GM19455 (cell line): Measurements from ENCODE around the gene PKDREJ.
"Not testable (repeated sequence)": the region's sequence is repeated elsewhere in the genome, so short reads cannot be mapped to it uniquely, and the experiment has no call there.

ENCODE experiments used
- ATAC-seq: cut with Tn5 transposase; IDR thresholded peaks from one replicate; pipeline ENCODE4 v1.9.1; 2021; ENCODE audit not compliant: unreplicated experiment

Gene PKDREJ

DNA sequence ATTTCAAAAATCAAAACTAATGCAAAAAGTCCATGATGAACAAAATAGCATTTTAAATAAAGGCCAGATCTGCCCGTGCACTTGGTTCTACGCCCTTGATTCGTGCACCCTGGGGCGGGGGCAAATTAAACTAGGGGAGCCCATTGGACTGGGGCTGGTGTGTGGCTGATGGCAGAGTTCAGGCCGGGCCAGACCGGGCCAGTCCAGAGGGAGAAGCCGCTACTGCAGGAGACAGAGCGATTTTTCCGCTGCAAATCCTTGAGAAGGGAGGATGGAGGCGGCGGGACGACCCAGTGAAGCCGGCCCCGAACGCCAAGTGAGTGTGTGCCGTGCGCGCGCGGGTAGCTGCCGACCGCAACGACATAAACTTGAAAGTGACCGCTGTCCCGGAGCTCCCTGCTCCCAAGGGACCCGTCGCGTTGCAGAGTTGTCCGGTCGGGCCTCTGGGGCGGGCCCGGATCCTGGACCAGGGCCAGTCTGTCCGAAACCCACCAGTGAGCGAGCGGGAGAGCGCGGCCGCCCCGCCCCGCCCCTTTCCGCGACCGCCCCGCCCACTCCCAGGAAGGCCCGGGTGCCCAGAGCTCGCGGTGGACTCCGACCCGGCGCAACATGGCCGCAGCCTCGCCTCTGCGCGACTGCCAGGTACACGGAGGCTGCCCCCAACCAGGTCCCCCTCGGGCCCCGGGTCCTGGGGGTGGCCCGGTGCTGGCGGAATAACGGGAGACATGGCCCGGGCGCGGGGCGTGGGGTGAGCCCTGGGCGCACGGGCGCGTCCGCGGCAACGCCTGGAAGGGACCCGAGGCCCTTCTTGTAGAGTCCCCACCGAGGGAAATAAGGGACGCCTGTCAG, 4.5 kb upstream of the PKDREJ start, which contains the start of gene TTC38:
Gene TTC38, plus strand, starts transcription at position 578 of the 849 bp plus-strand sequence. Its CDS starts 32 bp downstream, at position 610.
- ATAC-seq = peak; percentile 86

DNA sequence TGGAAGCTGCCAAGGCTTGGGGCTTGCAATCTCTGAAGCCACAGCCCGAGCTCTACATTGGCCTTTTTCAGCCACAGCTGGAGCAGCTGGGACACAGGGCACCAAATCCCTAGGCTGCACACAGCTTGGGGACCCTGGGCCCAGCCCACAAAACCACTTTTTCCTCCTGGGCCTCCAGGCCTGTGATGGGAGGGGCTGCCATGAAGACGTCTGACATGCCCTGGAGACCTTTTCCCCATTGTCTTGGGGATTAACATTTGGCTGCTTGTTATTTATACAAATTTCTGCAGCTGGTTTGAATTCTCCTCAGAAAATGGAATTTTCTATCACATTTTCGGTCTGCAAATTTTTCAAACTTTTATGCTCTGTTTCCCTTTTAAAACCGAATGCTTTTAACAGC, 2.5 kb upstream of the PKDREJ start:
- ATAC-seq = not testable (repeated sequence)

GRCh38 chr22:46264520-46264919, 1.4 kb upstream of the PKDREJ start:
- ATAC-seq = not testable (repeated sequence)

GRCh38 chr22:46262449-46263215, 511 bp downstream of the PKDREJ start:
- ATAC-seq = no peak

DNA sequence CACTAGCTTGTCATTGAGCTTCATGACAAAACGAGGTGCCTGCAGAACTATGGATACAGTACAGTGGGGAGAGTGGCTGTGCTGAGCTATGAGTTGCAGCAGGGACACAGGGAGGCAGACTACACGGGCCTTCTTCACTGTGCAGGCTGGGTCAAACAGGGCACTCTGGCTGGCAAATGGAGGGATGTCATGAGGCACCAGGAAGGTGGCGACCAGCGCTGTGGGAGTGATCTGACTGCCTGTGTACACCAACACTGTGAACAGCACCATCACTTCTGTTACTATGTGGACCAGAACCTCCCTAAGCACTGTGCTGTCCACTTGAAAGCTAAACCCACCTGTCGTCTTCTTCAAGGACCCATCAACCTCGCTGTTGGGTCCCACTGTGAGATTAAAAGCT, 3.1 kb downstream of the PKDREJ start:
- no peak for ATAC-seq

- no peak for ATAC-seq
Measured at GRCh38 chr22:46259374-46259773, 3.8 kb downstream of the PKDREJ start.

- no peak for ATAC-seq
Measured at GRCh38 chr22:46256358-46256958, 6.7 kb downstream of the PKDREJ start.

DNA sequence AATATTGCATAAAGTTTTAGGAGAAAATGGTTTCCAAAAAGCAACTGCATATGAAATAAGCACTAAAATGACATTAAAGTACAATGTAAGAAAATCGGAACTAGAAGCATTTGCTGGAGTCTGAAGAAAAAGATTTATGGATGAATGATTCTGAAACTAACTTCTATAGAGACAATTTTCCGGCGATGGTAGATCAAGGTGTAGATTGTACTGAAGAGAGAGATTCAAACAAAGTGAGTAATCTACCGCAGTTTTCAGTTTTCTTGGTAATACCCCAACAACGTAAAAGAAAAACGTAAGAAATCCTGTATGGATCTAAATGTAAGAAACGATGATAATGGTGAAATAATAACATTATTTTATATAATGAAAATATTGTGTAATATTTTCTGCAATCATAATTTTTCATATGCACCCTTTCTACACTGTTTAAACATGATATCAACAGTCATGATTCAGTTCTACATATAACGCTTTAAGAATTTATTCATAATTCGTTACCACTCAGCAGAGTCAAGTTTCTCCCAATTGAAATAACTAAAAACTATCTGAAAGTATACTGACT, 11.2 kb downstream of the PKDREJ start:
- ATAC-seq = no peak

GRCh38 chr22:46251266-46251665, 11.9 kb downstream of the PKDREJ start:
- no peak for ATAC-seq

- no peak for ATAC-seq
Measured at GRCh38 chr22:46250783-46251125, 12.4 kb downstream of the PKDREJ start.

GRCh38 chr22:46250035-46250782, 12.9 kb downstream of the PKDREJ start, which contains the start of gene CDPF1:
Gene CDPF1 (minus strand): TSS chr22:46250293. CDS start chr22:46248284, 2,009 bp downstream.
- ATAC-seq = peak; percentile 77

DNA sequence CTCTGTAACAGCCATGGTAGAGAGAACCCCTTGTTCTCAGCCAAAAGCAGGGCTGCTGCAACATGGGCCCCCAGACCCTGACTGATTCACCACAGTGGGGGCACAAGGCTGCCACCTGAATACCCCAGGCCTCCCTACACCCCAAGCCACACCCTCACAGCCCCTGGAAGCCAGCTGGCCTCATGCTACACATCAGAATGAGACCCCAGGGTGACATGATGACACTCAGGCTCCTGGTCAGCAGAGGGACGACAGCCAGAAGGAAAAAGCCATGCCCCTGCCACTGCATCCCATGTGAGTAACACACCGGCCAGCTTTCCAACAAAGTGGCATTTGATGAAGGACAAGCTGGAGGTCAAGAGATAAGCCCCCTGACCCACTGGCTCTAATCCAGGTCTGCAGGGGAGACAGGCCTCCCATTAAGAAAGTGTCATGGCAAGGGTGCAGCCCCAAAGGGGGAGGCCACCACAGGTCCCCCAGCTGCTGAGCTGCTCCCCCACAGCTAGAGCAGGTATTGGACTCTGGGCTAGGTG, 15.6 kb downstream of the PKDREJ start:
- ATAC-seq = no peak

DNA sequence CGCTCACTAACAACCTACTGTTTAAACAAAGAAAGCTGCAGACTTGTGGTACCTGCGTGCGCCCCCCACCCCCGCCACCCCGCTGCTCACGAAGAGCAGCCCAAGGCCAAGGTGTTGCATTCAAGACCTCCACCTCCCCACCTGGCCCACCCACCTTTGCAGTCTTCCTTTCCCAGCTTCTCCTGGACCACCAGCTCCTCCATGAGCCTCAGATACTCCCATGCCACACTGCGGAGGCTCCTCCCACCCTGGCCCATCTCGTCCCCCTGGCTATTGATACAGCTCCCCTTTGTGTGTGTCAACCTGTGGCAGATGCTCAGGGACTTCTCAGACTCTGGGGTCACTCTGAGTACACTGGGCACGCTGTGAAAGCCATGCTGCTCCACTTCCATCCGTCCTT, 17.0 kb downstream of the PKDREJ start:
- ATAC-seq = no peak

- ATAC-seq = no peak
Measured at GRCh38 chr22:46245511-46245910, 17.6 kb downstream of the PKDREJ start.

DNA sequence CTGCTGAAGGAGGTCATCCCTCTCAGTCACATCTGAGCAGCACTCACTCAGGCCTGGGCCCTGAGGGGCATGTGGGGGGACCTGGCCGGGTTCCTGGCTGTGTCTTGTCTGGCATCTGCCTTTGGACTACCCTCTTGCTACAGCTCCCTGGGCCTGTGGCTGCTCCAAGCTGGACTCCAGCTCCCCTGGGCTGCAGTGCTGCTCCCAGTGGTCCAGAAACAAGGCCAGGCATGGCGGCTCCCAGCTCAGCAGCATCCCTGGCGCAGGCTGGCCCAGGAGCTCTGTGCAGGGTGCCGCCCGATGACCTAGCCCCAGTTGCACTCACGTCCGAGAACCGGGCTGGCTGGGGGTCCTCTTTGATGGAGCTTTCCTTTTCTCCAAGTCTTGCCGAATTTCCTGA, 18.4 kb downstream of the PKDREJ start:
- no peak for ATAC-seq

DNA sequence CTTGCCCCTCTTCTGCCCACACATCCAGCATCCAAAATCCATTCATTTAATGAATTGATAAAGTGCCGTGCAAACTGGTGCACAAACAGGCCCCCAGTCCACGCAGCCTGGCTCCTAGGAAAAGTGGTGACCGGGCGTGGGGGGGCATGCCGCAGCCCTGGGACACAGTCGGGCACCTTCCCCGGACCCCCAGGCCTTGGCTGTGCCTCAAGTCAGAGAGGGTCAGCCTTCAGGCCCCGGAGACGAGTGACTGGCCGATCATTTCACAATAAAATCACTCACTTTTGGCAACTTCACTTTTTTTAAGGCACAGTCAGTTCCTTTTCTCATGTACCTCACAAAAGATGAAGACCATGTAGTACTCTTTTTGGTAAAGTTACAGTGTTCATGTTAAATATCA, 21.1 kb downstream of the PKDREJ start:
- no peak for ATAC-seq

DNA sequence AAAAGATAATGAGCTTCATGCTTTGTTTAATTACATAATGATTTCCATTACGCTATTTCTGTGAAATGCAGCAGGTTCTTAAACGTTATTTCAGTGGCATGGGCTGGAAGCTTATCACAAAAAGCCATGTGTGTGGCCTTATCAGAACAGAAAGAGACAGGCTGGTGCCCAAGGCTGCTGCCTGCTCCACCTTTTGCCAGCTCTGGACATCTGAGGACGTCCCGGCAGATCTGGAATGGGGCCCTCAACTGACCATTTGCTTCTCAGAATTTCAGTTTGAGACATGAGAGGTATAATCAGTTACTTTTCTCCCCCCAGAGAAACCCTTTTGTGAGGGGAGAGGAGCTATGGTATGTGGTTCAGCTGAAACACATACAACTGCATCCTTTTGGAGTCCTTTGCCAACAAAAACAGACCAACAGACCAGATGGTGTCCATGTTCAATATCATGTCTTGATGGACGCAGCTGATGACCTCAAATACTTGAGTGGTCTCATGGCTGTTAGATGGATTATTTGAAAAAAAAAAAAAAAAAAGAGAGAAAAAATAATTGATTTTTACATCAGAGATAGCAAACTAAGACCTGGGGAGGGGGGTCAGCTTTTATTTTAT, 21.6 kb downstream of the PKDREJ start:
- ATAC-seq = no peak

GRCh38 chr22:46240907-46241306, 22.2 kb downstream of the PKDREJ start:
- ATAC-seq = no peak

DNA sequence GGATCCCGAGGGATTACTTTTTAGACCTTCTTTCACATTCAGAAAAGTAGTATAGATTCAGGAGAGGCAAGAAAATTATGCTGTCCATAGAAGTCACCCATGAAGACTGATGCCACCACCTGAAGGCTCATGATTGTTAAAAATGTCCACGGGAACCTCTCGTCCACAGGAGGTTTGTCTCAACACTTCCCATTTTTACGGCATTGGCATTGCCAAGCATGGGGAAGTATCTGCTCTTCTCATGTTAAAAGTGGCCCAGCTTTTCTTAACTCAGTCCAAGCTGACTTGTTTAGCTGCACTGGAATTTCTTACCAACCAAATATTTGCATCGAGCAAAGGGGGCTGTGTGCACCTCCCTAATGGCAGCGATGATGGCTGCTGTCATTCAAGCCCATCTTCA, 22.6 kb downstream of the PKDREJ start:
- no peak for ATAC-seq

DNA sequence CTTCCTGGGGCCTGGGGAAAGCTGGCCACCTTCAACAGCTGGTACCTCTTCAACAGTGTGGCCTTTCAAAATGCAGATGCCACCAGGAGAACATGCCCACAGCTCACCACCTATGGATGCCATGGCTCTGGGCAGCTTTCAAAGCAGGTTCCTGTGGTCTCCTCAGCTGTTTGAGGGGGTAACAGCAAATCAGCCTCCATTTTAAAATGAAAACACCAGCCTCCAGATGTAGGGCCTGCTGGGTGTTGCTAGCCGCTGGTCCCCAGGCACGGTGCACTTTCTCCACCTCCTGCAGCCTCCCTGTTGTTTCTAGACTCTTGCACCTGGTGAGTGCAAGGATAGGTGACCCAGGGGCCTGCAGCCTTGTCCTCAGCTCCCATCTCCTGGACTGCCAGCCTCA, 23.1 kb downstream of the PKDREJ start:
- no peak for ATAC-seq
